ENCODE results near the gene SULT1B1. TPM values are rescaled to one million over a fixed set of nuclear protein-coding genes. Genes with fewer than 3 reads are reported as not detected.

Gene SULT1B1
- total RNA-seq, 1 donor from 2014 or later = 0.65 TPM

DNA sequence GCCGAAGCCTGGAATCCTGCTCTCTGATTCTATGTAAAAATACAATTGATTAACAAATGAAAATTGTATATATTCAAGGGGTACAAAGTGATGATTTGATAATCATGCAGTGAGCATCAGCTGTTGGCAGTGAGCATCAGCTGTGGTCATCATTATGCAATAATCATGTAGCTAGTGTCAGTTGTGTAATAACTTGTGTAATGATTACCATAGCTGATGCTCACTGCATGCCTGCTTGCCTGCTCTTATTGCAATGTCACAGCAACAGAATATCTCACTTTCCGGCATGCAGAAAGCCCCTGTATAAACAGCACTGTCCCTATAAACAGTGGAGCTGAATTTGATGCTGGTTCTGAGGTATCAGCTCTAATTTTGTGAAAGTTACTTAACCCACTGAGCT is 46.8 kb downstream of the SULT1B1 start:
- DNase-seq (ENCODE audit: missing footprints) (no peak), ATAC-seq (no peak)
- intact Hi-C loops (cut with DNase I) = no loop called here

DNA sequence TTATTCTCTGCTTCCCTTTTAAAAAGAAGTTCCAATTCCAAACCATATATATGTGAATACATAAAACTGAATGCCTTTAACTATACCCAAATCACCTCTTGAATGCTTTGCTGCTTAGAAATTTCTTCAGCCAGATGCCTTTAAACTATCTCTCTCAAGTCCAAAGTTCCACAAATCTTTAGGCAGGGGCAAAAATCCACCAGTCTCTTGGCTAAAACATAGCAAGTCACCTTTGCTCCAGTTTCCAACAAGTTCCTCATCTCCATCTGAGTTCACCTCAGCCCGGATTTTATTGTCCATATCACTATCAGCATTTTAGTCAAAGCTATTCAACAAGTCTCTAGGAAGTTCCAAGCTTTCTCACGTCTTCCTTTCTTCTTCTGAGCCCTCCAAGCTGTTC is 49.8 kb downstream of the SULT1B1 start:
- intact Hi-C loops (cut with DNase I) = no loop called here
- no peak for DNase-seq (ENCODE audit: missing footprints)
- ATAC-seq = no peak

DNA sequence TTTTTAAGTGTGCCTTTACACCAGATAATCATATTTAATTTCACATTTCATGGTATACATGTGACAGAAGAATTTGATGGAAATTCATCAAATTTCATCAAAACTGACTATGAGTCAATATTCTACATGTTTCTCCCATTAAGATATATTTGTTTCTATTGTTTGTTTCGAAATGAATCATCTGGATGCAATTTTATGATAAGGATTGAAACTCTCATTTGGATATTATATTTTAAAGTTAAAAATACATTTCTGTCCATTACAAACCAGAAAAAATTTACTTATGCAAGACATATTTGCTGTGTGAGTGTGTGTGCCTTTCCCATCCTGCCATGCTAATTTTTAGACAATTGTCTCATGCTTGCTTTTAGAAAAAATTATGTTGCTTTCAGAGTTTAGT is 52.2 kb downstream of the SULT1B1 start:
- no peak for ATAC-seq
- intact Hi-C loops (cut with DNase I) = no loop called here
- DNase-seq (ENCODE audit: missing footprints) = no peak

GRCh38 chr4:69707807-69708206 is 52.6 kb downstream of the SULT1B1 start:
- DNase-seq (ENCODE audit: missing footprints) = no peak
- no peak for ATAC-seq
- intact Hi-C loops (cut with DNase I) = no loop called here

GRCh38 chr4:69702201-69702600 is 58.2 kb downstream of the SULT1B1 start:
- intact Hi-C loops (cut with DNase I) = no loop called here
- no peak for ATAC-seq
- no peak for DNase-seq (ENCODE audit: missing footprints)

- ATAC-seq (no peak), DNase-seq (ENCODE audit: missing footprints) (no peak)
- intact Hi-C loops (cut with DNase I) = no loop called here
Observed at GRCh38 chr4:69701696-69702095, 58.7 kb downstream of the SULT1B1 start.

- DNase-seq (ENCODE audit: missing footprints) = no peak
- intact Hi-C loops (cut with DNase I) = no loop called here
- ATAC-seq = no peak
Observed at GRCh38 chr4:69697536-69698242, 62.7 kb downstream of the SULT1B1 start.

DNA sequence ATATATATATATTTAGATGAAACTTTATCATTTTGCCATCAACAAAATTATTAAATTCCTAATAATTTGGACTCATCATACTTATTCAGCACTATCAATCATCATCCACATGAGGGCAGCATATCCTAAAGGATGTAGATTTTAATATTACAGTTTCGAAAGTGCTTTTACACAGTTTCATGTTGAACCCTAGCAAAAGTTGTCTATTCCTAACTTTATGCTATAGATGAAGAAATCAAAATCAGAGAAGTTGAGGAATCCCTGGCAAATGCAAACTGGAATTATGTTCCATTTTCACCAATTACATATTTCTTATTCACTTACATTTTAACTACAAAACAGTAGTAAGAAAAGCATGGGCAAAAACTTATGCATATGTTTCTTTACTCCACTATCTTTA is 70.8 kb downstream of the SULT1B1 start:
- no peak for ATAC-seq
- DNase-seq (ENCODE audit: missing footprints) = no peak
- intact Hi-C loops (cut with DNase I) = loop anchor here (5.0 kb wide), 2 partner anchors 818 to 868 kb away; no protein-coding TSS in a partner anchor

GRCh38 chr4:69684804-69685203 is 75.6 kb downstream of the SULT1B1 start:
- intact Hi-C loops (cut with DNase I) = loop anchor here (5.0 kb wide), 2 partner anchors 822 to 872 kb away; no protein-coding TSS in a partner anchor
- no peak for ATAC-seq

More at GRCh38 chr4:69684804-69685203, 75.6 kb downstream of the SULT1B1 start:
- no peak for DNase-seq (ENCODE audit: missing footprints)

Other genes with a start within 250 kb of the SULT1B1 start
- gene UGT2A2, start 121.0 kb downstream of the SULT1B1 start, total RNA-seq = not detected
- not detected for gene UGT2A1, start 107.4 kb downstream of the SULT1B1 start, total RNA-seq
- not detected for gene SULT1E1, start 99.5 kb upstream of the SULT1B1 start, total RNA-seq
- gene CSN1S1, start 170.4 kb upstream of the SULT1B1 start, total RNA-seq = not detected
- not detected for gene CSN2, start 205.1 kb upstream of the SULT1B1 start, total RNA-seq
- gene STATH, start 235.3 kb upstream of the SULT1B1 start, total RNA-seq = not detected